IPS-NIHi7 (cell line): ENCODE data around the gene CWH43.
"Not testable (repeated sequence)": the region's sequence is repeated elsewhere in the genome, so short reads cannot be mapped to it uniquely, and the experiment has no call there.

Experiments used
- DNase-seq: peaks from one replicate; pipeline ENCODE4 v3.0.0; 2012; ENCODE audit warnings: mixed read lengths; ENCODE audit errors: extremely low spot score

The CWH43 gene

GRCh38 chr4:49097071-49097470 is 111.0 kb downstream of the CWH43 start:
- not testable (repeated sequence) for DNase-seq

GRCh38 chr4:49097505-49097904 is 111.4 kb downstream of the CWH43 start:
- DNase-seq, result not testable (repeated sequence)

GRCh38 chr4:49098034-49098759 is 112.1 kb downstream of the CWH43 start:
- DNase-seq, result not testable (repeated sequence)

- DNase-seq, result not testable (repeated sequence)
Observed at GRCh38 chr4:49099831-49100444, 113.9 kb downstream of the CWH43 start.

- not testable (repeated sequence) for DNase-seq
Observed at GRCh38 chr4:49102344-49102898, 116.3 kb downstream of the CWH43 start.

GRCh38 chr4:49103436-49104136 is 117.5 kb downstream of the CWH43 start:
- not testable (repeated sequence) for DNase-seq

GRCh38 chr4:49104231-49104930 is 118.3 kb downstream of the CWH43 start:
- not testable (repeated sequence) for DNase-seq

- DNase-seq, result not testable (repeated sequence)
Observed at GRCh38 chr4:49105248-49105904, 119.3 kb downstream of the CWH43 start.

GRCh38 chr4:49107262-49107661 is 121.2 kb downstream of the CWH43 start:
- not testable (repeated sequence) for DNase-seq

- DNase-seq, result not testable (repeated sequence)
Observed at GRCh38 chr4:49108183-49108978, 122.3 kb downstream of the CWH43 start.

- not testable (repeated sequence) for DNase-seq
Observed at GRCh38 chr4:49109567-49110166, 123.6 kb downstream of the CWH43 start.

GRCh38 chr4:49110579-49110978 is 124.5 kb downstream of the CWH43 start:
- not testable (repeated sequence) for DNase-seq
